Activated B cell treated with CpG ODN at 0.5 μM for 24 hours (primary cell): ENCODE data around the gene PRRG3. TPM values are rescaled to one million over a fixed set of nuclear protein-coding genes. Genes with fewer than 3 reads are reported as not detected.

Experiments
- ATAC-seq: fragments of 200-7000 bp; cut with Tn5 transposase; one replicate; pipeline ENCODE4 v1.10.0; 2021; ENCODE audit warnings: low read depth, mild to moderate bottlenecking, moderate library complexity
- CTCF ChIA-PET: fragments of 350-600 bp; sonication (Branson Sonifier 250); formaldehyde crosslinking; loops from one replicate; lab custom pipeline; 2021; ENCODE audit warnings: antibody characterized with exemption; lab: Charles Lee
- POLR2A ChIA-PET: fragments of 350-600 bp; sonication (Branson Sonifier 250); formaldehyde crosslinking; loops from one replicate; lab custom pipeline; 2021; ENCODE audit warnings: antibody characterized with exemption; lab: Charles Lee
- DNase-seq: peaks from one replicate; pipeline ENCODE4 v3.0.0; 2022
- H3K27ac Mint-ChIP-seq: one replicate; pipeline ENCODE4 v1.8.0; 2020; ENCODE audit warnings: mixed read lengths
- H3K27me3 Mint-ChIP-seq: one replicate; pipeline ENCODE4 v1.8.0; 2021; ENCODE audit warnings: mixed read lengths
- H3K36me3 Mint-ChIP-seq: one replicate; pipeline ENCODE4 v1.8.0; 2021; ENCODE audit warnings: low read depth, mixed read lengths
- H3K4me1 Mint-ChIP-seq: one replicate; pipeline ENCODE4 v1.8.0; 2021; ENCODE audit warnings: mixed read lengths
- H3K4me3 Mint-ChIP-seq: one replicate; pipeline ENCODE4 v1.8.0; 2020; ENCODE audit warnings: mild to moderate bottlenecking, mixed read lengths
- H3K9me3 Mint-ChIP-seq: one replicate; pipeline ENCODE4 v1.8.0; 2020; ENCODE audit warnings: mixed read lengths
- intact Hi-C: fragments of 100-400 bp; cut with micrococcal nuclease; formaldehyde crosslinking; loops from one replicate; pipeline ENCODE4 v1.15.1; 2024
- total RNA-seq: library from RNA; stranded (reverse); gene quantifications from 2 replicates; pipeline ENCODE4 v1.2.3, GENCODE V29; 2022
- TF ChIP-seq, protein P1 (sequence below): fragments of 200-600 bp; IDR thresholded peaks from one replicate; pipeline ENCODE4 v1.8.0; 2022; ENCODE audit warnings: antibody characterized with exemption, mild to moderate bottlenecking

PRRG3 gene
- total RNA-seq, 1 donor from 2014 or later = not detected

DNA sequence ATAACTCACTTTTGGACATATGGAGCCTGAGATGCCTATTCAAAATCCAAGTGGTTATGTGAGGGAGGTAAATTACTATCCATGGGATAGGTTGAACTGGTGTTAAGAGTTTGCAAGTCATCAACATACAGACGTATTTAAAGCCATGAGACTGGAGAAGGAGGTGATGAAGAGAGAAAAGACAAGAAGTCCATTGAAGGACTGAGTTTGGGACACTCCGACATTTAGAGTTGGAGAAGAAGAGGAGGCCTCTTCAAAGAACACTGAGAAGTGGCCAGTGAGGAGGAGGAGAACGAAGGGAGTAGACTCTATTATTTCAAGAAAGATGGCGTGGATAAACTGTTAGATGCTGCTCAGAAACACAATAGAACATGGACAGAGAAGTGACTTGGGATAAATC is 39.2 kb downstream of the PRRG3 start, which contains the start of gene CNGA2:
CNGA2 (plus strand) TSS at position 301 of the 400 bp plus-strand sequence. CDS start 3,738 bp downstream, outside the sequence.
- TF ChIP-seq, protein P1, sequence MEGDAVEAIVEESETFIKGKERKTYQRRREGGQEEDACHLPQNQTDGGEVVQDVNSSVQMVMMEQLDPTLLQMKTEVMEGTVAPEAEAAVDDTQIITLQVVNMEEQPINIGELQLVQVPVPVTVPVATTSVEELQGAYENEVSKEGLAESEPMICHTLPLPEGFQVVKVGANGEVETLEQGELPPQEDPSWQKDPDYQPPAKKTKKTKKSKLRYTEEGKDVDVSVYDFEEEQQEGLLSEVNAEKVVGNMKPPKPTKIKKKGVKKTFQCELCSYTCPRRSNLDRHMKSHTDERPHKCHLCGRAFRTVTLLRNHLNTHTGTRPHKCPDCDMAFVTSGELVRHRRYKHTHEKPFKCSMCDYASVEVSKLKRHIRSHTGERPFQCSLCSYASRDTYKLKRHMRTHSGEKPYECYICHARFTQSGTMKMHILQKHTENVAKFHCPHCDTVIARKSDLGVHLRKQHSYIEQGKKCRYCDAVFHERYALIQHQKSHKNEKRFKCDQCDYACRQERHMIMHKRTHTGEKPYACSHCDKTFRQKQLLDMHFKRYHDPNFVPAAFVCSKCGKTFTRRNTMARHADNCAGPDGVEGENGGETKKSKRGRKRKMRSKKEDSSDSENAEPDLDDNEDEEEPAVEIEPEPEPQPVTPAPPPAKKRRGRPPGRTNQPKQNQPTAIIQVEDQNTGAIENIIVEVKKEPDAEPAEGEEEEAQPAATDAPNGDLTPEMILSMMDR = no peak
- CTCF ChIA-PET = no interaction called here
- H3K27ac Mint-ChIP-seq = no peak within 1 kb of the TSS
- H3K4me1 Mint-ChIP-seq = no peaks in the 10 kb centered on the region
- no peak within 1 kb of the TSS for H3K4me3 Mint-ChIP-seq
- POLR2A ChIA-PET = no interaction called here
- no peaks in the 10 kb centered on the region for H3K9me3 Mint-ChIP-seq
- intact Hi-C loops = no loop called here
- no peaks in the 10 kb centered on the region for H3K36me3 Mint-ChIP-seq
- ATAC-seq (no peak), DNase-seq (no peak)
- H3K27me3 Mint-ChIP-seq = peaks cover 4% of the 10 kb centered on the region

DNA sequence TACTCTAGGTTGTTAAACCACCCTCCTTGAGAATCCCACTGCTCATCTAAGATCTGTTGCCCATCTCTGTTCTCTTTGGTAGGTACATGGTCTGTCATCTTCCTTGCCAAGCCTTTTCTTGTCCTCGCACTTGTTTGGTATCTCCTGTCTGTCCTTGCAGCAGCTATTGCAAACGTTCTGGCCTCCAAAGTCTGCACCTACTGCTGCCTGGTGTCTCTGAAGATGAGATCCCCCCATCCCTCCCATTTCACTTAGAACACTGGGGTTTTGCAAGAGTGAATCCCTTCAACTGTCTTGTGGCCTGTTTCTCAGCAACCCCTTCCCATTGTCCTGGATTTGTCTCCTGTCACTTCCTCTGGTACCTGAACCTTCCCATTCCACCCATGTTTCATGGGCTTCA is 40.0 kb downstream of the PRRG3 start:
- Mint-ChIP-seq H3K9me3 (no peaks in the 10 kb centered on the region), H3K4me1 (no peaks in the 10 kb centered on the region), H3K27me3 (peaks cover 4% of the 10 kb centered on the region), H3K4me3 (no peak overlapping the region), H3K27ac (no peak overlapping the region), H3K36me3 (no peaks in the 10 kb centered on the region)
- ChIA-PET CTCF (no interaction called here), POLR2A (no interaction called here)
- intact Hi-C loops = no loop called here
- TF ChIP-seq, protein P1 = no peak
- DNase-seq (no peak), ATAC-seq (no peak)

DNA sequence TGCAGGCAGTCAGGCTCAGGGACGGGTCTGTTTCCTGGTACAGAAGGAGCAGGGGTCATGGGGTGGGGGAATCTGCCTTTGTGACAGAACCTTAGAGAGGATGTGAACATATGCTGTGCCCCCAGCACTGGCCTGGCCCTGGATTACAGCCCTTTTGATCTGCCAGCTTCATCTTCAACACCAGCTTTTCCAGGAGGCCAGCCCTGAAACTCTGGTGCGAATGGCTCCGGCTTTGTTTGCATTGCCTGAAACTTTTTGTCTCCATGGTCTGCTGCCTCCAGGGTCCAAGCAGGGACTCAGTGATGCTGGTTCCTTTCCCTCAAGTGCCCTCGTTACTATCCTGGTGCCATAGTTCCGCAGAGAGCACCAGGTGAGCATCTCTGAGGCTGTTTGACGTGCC is 41.4 kb downstream of the PRRG3 start:
- Mint-ChIP-seq H3K9me3 (no peaks in the 10 kb centered on the region), H3K4me1 (no peaks in the 10 kb centered on the region), H3K4me3 (no peak overlapping the region), H3K27ac (no peak overlapping the region), H3K36me3 (no peaks in the 10 kb centered on the region), H3K27me3 (peaks cover 4% of the 10 kb centered on the region)
- DNase-seq (no peak), ATAC-seq (no peak)
- ChIA-PET POLR2A (no interaction called here), CTCF (no interaction called here)
- TF ChIP-seq, protein P1 = no peak
- intact Hi-C loops = no loop called here

DNA sequence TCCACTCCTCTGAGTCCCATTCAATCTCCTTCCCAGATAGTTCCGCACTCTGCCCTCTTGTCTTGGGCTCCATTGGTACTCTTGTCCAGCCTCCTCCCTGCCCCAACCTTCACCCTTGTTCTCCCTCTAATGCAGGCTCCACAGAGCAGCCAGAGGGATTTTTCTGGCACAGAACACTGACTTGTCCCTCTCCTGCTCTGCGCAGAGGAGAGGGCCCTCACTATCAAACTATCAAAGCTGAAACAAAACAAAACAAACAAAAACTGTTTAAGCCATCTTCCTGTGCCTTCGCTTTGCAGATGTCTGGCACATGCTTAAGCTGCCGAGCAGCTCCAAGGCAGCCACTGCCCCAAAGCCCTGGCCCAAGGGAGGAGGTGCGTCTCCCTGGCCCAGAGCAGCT is 42.2 kb downstream of the PRRG3 start:
- DNase-seq (no peak), ATAC-seq (no peak)
- intact Hi-C loops = no loop called here
- Mint-ChIP-seq H3K36me3 (no peaks in the 10 kb centered on the region), H3K9me3 (no peaks in the 10 kb centered on the region), H3K4me1 (no peaks in the 10 kb centered on the region), H3K4me3 (no peak overlapping the region), H3K27me3 (peaks cover 4% of the 10 kb centered on the region), H3K27ac (no peak overlapping the region)
- ChIA-PET POLR2A (no interaction called here), CTCF (no interaction called here)
- TF ChIP-seq, protein P1 = no peak

DNA sequence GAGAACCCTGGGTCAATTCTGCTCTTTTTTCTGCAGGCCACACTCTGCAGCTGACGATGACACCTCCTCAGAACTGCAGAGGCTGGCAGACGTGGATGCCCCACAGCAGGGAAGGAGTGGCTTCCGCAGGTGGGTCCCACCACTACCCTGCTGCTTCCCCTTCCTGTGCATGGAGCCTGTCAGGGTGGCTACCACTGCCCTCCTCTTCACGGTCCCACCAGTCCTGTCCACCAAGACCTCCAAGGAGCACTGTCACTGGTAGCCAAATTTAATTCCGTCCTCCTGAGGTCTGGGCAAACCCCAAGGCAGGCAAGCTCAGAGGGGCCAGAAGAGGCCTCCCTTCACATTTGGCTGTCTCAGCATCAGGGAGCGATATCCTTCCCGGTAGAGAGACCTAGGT is 43.5 kb downstream of the PRRG3 start:
- H3K9me3 Mint-ChIP-seq = no peaks in the 10 kb centered on the region
- H3K4me1 Mint-ChIP-seq = no peaks in the 10 kb centered on the region
- intact Hi-C loops = no loop called here
- peaks cover 4% of the 10 kb centered on the region for H3K27me3 Mint-ChIP-seq
- no peaks in the 10 kb centered on the region for H3K36me3 Mint-ChIP-seq
- ChIA-PET POLR2A (no interaction called here), CTCF (no interaction called here)
- ATAC-seq = no peak
- H3K27ac Mint-ChIP-seq = no peak overlapping the region
- H3K4me3 Mint-ChIP-seq = no peak overlapping the region
- DNase-seq = no peak
- TF ChIP-seq, protein P1 = no peak
